LoVo (cell line): ENCODE measurements around the gene GIGYF2.
A peak's percentile ranks its signal among the peaks of the same experiment; 100 is the strongest.

Experiments used
- DNase-seq: peaks from one replicate; pipeline ENCODE4 v3.0.0-alpha.2; 2016; ENCODE audit warnings: low spot score

Gene GIGYF2

DNA sequence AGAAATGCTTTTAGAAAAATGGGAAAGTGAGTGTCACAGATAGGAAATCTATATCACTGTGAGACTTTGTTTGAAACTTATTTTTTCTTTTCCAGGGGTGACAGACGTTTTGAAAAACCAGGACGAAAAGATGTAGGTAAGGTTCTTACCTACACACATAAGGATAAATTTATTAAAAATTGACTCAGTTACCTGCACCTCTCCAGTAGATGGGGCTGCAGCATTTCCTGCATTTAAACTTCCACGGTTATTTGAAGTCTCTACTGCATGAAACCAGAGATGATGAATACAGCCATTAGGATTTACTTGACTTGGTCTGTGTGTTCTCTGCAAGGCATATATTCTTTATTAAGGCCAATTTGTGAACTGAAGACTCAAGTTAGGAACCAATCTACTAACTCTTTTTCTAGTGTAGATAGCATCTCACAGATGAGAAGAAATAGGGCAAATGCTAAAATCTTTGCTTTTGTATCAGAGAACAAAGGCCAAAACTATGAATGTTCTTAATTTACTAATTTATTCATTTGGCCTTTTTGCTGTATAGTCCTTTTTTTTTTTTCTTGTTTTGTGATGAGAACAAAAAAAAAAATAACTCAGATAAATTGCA lies 64.3 kb downstream of the GIGYF2 start:
- peak; percentile 15 for DNase-seq

DNA sequence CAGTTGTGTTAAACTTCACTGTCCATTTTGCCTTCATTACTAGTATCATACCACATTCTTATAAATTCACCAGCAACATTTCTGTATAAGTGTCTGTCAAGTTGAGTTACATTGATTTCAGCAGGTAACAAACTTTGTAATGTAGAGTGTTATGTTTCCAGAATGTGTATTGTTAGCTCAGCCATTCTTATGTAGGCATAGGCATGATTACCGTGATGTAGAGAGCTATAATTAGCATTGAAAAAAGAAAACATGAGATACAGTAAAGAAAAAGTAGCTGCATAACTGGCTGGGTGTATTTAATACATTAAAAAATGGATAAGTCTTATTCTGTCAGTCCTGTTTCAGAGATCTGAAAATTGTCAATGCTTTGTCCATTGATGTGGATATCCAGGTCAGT lies 70.7 kb downstream of the GIGYF2 start:
- no peak for DNase-seq

DNA sequence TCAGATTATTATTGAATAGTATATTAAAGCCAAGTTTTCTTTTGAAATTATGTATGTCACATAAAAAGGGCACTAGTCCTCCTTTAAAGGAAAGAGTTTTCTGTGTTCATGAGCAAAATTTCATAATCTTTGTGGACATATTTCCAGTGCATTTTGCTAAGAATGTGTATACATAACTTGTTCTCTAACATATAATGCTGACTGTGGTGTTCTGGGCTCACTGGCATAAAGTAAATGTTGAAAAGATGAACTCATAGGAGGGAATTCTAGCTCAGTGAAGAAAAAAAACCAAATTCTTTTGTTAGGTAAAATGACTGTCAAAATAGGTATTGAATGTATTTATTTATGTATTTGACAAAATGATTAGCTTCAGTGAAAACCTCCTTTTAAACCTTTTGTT lies 73.1 kb downstream of the GIGYF2 start:
- no peak for DNase-seq

DNA sequence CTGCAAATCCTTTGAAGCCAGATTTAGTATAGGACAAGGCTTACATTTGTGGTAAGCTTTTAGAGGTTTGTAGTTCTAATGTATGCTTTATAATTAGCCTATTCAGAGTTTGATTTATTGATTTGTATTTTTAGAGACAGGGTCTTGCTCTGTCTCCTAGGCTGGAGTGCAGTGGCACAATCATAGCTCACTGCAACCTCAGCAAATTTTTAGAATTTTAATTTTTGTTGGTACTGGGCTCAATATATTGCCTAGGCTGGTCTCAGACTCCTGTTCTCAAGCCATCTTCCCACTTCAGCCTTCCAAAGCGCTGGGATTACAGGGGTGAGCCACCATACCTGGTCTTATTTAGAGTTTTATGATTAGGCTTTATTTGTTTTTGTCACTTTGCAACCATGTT lies 74.7 kb downstream of the GIGYF2 start:
- no peak for DNase-seq

DNA sequence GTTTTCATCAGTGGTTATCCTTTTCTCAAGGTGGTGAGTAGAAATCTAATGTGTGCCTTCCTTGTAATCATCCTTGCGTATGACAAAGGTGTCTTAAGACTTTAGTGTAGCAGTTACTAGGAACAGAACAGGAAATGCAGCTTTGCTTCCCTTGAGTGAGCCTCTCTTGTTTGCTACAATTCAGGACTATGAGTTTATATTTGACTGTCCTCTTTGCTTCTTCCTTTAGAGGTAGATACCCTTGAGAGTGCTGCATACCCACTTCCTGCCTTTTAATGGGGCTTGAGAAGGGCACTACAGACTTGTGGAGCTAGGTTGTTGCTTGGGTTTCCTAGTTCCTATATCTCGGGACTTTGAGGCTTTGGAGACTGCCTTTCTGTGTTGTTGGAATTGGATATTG lies 75.4 kb downstream of the GIGYF2 start:
- no peak for DNase-seq

DNA sequence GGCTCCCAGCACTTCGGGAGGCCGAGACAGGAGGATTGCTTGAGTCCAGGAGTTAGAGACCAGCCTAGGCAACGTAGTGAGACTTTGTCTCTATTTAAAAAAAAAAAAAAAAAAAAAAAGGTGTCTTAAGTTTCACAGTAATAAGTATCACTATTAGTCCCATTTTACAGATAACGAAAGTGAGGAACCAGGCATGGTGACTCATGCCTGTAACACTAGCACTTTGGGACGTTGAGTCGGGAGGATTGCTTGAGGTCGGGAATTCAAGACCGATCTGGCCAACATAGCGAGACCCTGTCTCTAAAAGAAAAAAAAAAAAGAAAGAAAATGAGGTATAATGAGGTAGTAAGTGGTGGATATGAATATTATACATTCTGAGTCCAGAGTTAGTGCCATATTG lies 76.7 kb downstream of the GIGYF2 start:
- DNase-seq = no peak

DNA sequence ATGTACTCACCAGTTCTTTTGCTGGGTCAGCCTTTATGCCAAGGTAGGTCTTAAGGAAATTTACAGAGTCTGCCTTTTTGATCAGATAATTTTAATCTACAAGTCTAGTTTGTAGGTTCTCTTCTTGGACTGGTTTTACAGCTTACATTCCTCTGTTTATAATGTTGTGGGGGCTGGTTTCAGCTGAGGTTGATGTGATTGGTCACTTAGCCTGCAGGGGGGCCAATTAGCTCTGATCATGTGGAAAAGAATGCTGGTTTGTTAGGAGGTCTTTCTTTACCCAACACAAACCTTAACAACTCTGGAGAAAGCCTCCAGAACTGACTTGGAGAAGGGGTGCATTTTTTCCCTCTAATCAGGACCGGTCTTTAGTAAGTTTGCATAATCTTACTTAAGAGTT lies 79.3 kb downstream of the GIGYF2 start, which contains the start of gene KCNJ13:
TSS of gene KCNJ13 (minus strand) at position 131 of the 400 bp plus-strand sequence. CDS start 5,203 bp downstream, outside the sequence.
- DNase-seq = no peak

DNA sequence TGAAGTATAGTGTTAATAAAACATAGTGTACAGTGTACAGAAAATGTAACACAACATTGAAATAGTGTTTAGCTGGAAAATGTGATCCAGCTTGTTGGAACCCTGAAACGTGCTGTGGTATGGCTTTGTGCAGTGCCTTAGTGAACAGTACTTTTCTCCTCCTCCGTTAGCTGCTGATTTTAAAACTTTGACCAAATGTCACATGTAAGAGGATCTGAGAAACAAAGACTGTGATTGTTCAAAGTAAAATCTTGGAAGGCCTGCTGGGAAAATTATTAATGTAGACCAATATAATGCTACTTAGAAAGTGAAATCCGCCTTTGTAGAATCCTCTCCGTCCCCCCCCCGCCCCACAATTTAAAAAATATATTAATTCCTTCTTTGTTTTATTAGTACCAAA lies 80.1 kb downstream of the GIGYF2 start:
- DNase-seq = no peak

DNA sequence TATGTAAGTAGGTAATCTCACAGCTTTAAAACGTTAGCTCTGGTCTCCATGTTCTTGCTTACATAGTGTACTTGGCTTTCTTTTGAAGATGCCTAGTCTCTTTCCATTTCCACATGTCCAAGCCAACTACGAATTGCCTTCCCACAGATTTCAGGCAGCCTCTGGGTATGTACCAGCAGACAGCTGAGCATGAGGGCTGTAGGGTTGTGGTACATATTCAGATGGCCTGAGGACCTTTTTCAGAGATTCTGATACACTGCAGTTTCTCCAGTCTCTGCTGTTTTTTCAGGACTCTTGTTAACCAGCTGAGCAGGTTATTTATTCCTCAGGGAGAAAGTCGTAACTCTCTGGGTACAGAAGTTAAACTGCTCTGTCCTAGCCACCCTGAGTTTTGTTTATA lies 82.3 kb downstream of the GIGYF2 start:
- no peak for DNase-seq

DNA sequence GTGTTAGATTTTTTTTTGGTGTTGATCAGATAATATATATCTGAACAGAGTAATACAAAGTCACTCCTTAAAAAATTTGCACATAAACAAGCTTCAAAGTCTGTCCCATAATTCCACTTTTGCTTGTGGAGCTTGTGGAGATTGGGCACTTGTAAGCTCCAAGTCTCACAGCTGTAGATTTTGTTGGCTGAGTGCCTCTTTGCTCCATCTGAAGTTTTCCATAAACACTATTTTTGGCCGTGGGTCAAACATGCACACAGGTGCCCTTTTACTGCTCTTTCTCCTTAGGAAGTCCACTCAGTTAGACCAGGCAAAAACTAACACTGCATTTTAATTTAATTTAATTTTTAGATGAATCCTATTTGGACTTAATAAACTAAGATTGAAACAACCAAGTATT lies 82.8 kb downstream of the GIGYF2 start:
- DNase-seq = no peak

DNA sequence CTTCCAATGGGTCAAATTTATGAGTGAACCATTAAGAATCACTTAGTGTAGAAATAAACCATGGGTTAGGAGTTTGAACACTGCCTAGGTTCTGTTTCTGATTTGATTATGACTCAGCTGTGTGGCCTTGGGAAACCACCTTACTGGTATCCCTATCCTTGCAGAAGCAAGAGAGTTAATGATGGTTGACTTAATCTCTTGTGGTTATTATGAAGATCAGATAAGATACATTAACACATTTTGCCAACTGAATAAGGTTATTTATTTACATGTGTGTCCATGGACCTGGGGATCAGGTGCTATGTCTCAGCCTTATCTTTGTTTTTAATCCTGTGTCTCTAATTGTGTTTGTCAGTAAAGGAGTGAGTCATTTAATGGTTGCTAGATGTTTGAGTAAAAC lies 84.6 kb downstream of the GIGYF2 start:
- peak; percentile 43 for DNase-seq

DNA sequence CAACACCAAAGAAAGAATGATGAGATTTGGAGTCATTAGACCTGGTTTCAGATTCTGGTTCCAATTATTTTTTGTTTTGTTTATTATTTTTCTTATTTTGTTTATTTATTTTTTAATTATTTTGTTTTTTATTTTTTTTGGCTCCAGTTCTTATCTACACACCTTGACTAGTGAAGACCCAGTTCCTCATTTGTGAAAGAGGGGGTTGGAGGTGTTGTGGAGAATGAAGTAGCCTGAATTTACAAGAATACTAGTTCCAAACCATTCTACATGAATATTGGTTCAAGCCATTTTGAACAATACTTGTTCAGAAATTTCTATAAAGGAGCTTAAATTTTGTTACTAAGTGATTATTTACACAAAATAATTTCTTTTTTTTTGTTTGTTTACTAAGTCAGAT lies 86.1 kb downstream of the GIGYF2 start:
- no peak for DNase-seq

DNA sequence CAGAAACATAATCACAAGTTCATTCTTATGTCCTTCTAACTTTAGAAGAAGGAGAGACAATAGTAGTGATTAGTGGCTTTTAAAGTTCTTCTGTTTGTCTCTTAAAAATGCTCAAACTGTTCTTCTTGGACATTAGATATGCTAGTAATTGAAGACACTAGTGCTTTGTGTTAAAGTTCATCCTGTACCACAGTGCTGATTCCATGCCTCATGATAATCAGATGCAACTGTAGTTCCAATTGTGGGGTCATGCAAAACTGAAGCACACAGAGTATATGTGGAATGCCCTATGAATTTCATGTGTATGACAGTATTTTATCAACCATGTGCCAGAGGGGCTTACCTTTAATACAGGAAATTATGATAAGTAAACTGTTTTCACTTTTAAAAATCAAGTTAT lies 90.7 kb downstream of the GIGYF2 start:
- DNase-seq = no peak

DNA sequence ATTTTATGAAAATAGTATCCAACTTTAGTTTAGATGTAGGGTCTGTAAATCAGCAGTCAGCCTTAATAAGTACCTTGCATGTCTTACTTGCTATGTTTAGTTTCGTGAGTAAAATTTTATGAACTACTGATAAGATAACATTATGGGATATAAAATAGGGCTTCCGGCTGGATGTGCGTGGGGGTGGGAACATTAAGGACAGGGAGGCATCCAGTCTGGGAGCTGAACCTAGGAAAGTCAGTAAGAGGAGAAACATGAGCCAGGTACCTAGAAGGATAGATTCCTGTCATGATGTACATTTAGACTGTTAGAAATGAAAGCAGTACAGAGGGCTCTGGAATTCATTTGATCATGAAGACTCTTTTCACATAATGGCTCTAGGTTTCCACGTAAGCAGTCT lies 92.0 kb downstream of the GIGYF2 start:
- DNase-seq = no peak

DNA sequence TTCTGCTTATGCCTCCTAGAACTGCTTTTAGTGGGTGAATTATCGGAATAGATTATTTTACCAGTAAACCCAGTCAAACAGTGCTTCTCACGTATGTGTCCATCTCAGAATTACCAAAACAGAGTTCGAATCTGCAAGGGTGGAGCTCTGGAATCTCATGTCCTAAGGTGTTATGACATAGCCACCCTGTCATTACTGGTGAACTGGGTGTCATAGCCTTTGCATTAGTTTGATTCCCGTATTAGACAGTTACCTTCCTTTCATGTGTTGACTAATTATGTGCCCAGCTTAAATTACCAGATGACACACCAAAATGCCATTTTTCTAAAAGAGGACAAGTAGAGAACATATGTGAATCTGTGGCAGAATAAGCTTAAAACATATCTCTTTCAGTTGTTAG lies 94.4 kb downstream of the GIGYF2 start:
- DNase-seq = no peak

DNA sequence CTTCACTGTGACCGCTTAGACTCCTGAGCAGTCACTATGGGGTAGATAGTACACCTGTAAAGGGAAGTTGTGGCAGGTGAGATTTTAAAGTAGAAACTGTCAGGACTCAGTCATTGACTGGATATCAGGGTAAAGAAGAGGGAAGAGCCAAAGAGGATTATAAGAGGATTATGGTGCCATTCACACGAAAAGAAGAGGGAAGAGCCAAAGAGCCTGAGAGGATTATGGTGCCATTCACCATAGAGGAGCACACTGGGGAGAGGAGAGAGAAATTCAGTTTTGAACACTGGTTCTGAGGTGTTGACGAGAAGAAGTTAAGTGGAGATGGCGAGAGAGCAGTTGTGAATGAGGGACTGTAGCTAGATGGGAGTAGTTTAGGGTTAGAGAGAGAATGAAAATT lies 96.1 kb downstream of the GIGYF2 start:
- DNase-seq = no peak

DNA sequence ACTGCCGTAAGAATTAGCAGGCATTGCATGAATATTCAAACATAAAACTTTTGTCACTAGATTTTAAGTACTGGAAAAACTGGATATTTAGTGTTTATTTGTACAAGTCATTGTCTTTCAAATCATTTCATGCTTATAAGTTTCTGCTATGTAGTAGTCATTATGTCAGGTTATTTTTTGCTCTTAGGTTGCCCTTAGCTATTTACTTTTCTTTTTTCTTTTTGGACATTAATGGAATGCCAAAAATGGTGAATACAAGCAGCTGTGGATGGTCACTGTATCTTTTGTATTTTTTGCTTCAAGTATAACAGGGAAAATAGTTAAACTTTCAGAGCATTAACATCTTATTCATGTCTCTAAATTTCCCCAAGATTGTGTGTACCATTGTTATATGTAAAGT lies 97.8 kb downstream of the GIGYF2 start:
- DNase-seq = no peak

DNA sequence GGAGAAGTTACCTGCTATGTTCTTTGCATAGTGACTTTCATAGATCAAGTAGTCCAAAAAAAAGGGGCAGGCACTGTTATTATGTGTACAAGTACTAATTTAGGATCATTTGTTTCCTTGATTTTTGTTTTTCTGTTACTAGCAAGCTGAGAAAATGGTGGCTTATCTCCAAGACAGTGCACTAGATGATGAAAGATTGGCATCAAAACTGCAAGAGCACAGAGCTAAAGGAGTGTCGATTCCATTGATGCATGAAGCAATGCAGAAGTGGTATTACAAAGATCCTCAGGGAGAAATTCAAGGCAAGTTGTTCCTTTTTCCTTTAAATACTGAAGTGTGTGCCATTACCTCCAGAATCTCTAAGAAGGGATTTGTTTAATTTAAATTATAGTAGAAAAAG lies 98.8 kb downstream of the GIGYF2 start:
- DNase-seq = no peak

DNA sequence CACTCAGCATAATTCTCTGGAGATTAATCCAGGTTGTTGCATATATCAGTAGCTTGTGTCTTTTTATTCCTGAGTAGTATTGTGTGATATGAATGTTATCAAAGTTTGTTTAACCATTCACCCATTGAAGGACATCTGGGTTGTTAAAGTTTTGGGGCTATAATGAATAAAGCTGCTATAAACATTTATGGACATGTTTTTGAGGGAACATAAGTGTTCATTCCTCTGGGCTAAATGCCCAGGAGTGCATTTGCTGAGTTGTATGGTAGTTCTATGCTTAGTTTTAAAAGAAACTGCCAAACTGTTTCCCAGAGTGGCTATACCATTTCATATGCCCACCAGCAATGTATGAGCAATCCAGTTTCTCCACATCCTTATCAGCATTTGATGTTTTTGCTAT lies 101.1 kb downstream of the GIGYF2 start:
- DNase-seq = no peak

DNA sequence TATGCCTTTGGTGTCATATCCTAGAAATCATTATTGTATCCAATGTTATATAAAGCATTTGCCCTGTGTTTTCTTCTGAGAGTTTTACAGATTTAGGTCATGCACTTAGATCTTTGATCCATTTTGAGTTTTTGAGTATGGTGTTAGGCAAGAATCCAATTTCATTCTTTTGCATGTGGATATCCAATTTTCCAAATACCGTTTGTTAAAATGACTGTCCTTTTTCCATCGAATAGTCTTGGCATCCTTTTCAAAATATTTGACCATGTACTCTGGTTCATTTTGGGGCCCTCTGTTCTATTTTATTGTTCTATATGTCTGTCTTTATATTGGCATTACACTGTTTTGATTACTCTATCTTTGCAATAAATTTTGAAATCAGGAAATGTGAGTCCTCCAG lies 103.0 kb downstream of the GIGYF2 start:
- no peak for DNase-seq

DNA sequence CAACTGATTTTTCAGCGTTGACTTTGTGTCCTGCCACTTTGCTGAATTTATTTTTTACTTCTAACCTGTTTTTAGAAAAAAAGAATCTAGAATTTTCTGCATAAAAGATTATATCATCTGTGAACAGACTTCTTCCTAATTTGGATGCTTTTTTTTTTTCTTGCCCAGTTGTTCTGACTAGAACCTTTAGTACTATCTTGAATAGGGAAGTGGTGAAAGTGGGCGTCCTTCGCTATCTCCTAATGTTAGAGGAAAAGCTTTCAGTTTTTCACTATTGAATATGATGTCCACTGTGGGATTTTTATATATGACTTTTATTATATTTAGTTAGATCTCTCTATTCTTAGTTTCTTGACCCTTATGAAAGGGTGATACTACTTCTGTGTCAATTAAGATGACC lies 105.0 kb downstream of the GIGYF2 start:
- DNase-seq = no peak

DNA sequence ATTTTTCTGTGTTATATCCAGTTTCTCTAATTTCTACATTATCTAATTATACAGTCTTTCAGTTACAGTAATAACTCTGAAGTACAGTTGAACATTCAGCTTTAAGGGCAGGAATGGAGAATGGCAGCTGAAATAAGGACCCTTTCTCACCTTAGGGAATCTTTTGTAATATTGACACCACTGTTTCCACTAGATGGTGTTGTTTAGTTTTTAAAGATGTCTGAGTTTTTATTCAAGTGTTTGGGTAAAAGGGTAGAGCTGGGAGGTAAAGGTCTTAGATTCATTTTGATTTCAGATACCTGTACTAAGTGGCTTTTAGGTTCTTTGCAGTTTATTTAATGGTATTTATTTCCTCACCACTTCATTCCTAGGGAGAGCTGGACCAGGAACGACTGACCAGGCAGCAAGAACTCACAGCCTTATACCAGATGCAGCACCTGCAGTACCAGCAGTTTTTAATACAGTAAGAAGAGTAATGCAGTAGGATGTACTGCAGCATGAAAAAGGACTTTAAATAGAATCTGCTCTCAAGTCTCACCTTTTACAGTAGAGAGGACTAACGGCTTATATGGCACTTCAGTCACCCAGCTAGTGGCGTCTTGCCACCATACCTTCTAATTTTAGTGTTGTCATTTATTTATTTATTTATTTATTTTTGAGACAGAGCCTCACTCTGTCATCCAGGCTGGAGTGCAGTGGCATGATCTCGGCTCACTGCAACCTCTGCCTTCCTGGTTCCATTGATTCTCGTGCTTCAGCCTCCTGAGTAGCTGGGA lies 112.4 kb downstream of the GIGYF2 start:
- DNase-seq = no peak

DNA sequence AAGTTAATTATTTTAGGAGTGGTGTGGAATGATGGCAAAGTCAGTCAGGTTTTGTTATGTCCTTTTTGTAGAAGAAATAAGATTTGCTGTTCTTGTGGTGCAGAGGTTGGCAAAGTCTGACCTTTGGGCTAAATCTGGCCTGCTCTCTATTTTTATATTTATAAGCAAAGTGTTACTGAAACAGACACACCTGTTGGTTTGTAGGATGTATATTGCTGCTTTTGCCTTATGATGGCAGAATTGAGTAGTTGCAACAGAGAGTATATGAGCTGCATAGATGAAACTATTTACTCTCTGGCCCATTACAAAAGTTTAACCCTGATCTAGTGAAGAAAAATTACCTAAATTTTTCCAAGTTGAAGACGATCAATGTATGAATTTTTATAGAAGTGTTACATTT lies 113.3 kb downstream of the GIGYF2 start:
- no peak for DNase-seq

DNA sequence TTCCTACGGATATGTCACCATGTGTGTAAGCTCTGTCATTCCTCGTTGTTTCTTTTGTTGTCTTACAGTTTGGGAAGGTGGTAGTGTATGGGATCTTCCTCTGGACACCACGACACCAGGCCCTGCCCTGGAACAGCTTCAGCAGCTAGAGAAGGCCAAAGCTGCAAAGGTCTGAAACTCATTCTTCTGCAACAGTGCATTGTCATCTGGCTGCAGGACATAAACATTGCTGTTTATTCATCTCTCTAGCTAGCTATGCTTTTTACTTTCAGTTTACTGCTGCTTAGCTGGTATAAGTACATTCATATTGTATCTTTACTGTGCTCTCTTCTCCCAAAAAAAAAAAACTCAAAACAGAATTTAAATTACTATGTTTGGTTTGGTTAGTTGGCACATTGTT lies 118.4 kb downstream of the GIGYF2 start:
- DNase-seq = no peak
